Activated naive CD8-positive, alpha-beta T cell treated with anti-CD3 and anti-CD28 coated beads, Interleukin-2, amount 10 ng/mL, durations not matched to agents 7 days and 5 days (primary cell): ENCODE results near the gene HOMER1. TPM values are rescaled to one million over a fixed set of nuclear protein-coding genes. Genes with fewer than 3 reads are reported as not detected.

Experiments used
- ATAC-seq: fragments of 150-1000 bp; cut with Tn5 transposase; one replicate; pipeline ENCODE4 v1.10.0; 2021; ENCODE audit warnings: low read depth, moderate library complexity
- POLR2A ChIA-PET: fragments of 350-600 bp; sonication (Branson Sonifier 250); formaldehyde crosslinking; loops from one replicate; lab custom pipeline; 2021; ENCODE audit warnings: antibody characterized with exemption; lab: Charles Lee
- DNase-seq: peaks from one replicate; pipeline ENCODE4 v3.0.0; 2021
- H3K27ac Mint-ChIP-seq: one replicate; pipeline ENCODE4 v1.8.0; 2022; ENCODE audit warnings: mild to moderate bottlenecking, mixed read lengths
- H3K27me3 Mint-ChIP-seq: one replicate; pipeline ENCODE4 v1.8.0; 2022; ENCODE audit warnings: mild to moderate bottlenecking, moderate library complexity, mixed read lengths
- H3K36me3 Mint-ChIP-seq: one replicate; pipeline ENCODE4 v1.8.0; 2021; ENCODE audit warnings: mild to moderate bottlenecking, mixed read lengths
- H3K4me1 Mint-ChIP-seq: one replicate; pipeline ENCODE4 v1.8.0; 2021; ENCODE audit warnings: mixed read lengths
- H3K4me3 Mint-ChIP-seq: one replicate; pipeline ENCODE4 v1.8.0; 2022; ENCODE audit warnings: mild to moderate bottlenecking, moderate library complexity, mixed read lengths
- H3K9me3 Mint-ChIP-seq: one replicate; pipeline ENCODE4 v1.8.0; 2021; ENCODE audit warnings: mixed read lengths
- total RNA-seq, 2 experiments: library from RNA; stranded (reverse); gene quantifications; one replicate each; pipeline ENCODE4 v1.2.3, GENCODE V29; 2021

The HOMER1 gene
- total RNA-seq, 2 experiments from 2014 or later: 2.3 to 2.6 TPM

GRCh38 chr5:79464695-79465332 lies 49.1 kb downstream of the HOMER1 start:
- DNase-seq: no peak
- POLR2A ChIA-PET: interaction anchor here (1.0 kb wide), 1 partner anchor 480 kb away, joined by 3 read pairs; no protein-coding TSS in a partner anchor

GRCh38 chr5:79464278-79464677 lies 49.7 kb downstream of the HOMER1 start:
- Mint-ChIP-seq H3K4me3 (no peak overlapping the region), H3K27ac (no peak overlapping the region), H3K36me3 (no peaks in the 10 kb centered on the region), H3K4me1 (no peaks in the 10 kb centered on the region), H3K27me3 (no peaks in the 10 kb centered on the region), H3K9me3 (no peaks in the 10 kb centered on the region)
- DNase-seq: no peak
- ATAC-seq: no peak
- POLR2A ChIA-PET: interaction anchor here (1.0 kb wide), 1 partner anchor 480 kb away, joined by 3 read pairs; no protein-coding TSS in a partner anchor

More at GRCh38 chr5:79464695-79465332, 49.1 kb downstream of the HOMER1 start:
- H3K27ac Mint-ChIP-seq: no peak overlapping the region
- no peaks in the 10 kb centered on the region for H3K27me3 Mint-ChIP-seq
- H3K36me3 Mint-ChIP-seq: no peaks in the 10 kb centered on the region
- no peaks in the 10 kb centered on the region for H3K9me3 Mint-ChIP-seq
- H3K4me3 Mint-ChIP-seq: no peak overlapping the region
- H3K4me1 Mint-ChIP-seq: no peaks in the 10 kb centered on the region
- no peak for ATAC-seq

GRCh38 chr5:79459626-79460025 lies 54.3 kb downstream of the HOMER1 start:
- ATAC-seq (no peak), DNase-seq (no peak)
- H3K4me1 Mint-ChIP-seq: no peaks in the 10 kb centered on the region
- POLR2A ChIA-PET: no interaction called here
- H3K9me3 Mint-ChIP-seq: no peaks in the 10 kb centered on the region
- H3K27ac Mint-ChIP-seq: no peak overlapping the region
- H3K27me3 Mint-ChIP-seq: no peaks in the 10 kb centered on the region
- H3K4me3 Mint-ChIP-seq: no peak overlapping the region
- H3K36me3 Mint-ChIP-seq: peaks cover 2% of the 10 kb centered on the region

DNA sequence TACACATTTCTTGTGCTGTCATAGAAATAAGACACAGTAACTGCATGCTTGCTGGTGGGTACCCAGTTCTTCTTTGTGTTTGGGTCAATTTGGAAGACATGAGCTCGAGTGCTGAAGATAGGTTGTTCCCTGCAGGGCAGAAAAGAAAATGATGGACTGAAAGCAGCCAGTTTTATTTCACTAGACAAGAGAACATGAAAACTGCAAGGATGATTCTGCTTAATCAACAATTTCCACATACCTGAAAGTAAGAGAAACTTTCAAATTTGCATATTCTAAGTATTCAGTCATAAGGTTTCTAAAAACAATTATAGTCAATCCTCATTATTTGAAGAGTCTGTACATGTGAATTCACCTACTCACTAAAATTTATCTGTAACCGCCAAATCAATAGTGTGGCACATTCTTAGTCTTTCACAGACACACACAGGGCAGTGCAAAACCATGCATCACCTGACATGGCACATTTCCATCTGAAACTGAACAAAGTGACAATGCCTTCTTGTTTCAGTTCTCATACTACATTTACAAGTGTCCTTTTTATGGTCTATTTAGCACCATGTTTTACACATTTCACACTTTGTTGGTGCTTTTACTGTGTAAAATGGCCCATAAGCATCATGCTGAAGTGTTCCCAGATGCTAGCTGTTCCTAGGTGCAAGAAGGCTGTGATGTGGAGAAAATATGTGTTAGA lies 56.9 kb downstream of the HOMER1 start:
- no peak for DNase-seq
- no peaks in the 10 kb centered on the region for H3K4me1 Mint-ChIP-seq
- ATAC-seq: no peak
- H3K36me3 Mint-ChIP-seq: peaks cover 2% of the 10 kb centered on the region
- POLR2A ChIA-PET: no interaction called here
- no peaks in the 10 kb centered on the region for H3K27me3 Mint-ChIP-seq
- H3K27ac Mint-ChIP-seq: no peak overlapping the region
- no peaks in the 10 kb centered on the region for H3K9me3 Mint-ChIP-seq
- no peak overlapping the region for H3K4me3 Mint-ChIP-seq

- peaks cover 2% of the 10 kb centered on the region for H3K36me3 Mint-ChIP-seq
- POLR2A ChIA-PET: no interaction called here
- H3K27ac Mint-ChIP-seq: no peak overlapping the region
- no peak overlapping the region for H3K4me3 Mint-ChIP-seq
- ATAC-seq: no peak
- DNase-seq: no peak
- no peaks in the 10 kb centered on the region for H3K9me3 Mint-ChIP-seq
- H3K4me1 Mint-ChIP-seq: no peaks in the 10 kb centered on the region
- no peaks in the 10 kb centered on the region for H3K27me3 Mint-ChIP-seq
These were observed 57.5 kb downstream of the HOMER1 start for GRCh38 chr5:79456400-79456799.

GRCh38 chr5:79454043-79454442 lies 59.9 kb downstream of the HOMER1 start:
- peaks cover 2% of the 10 kb centered on the region for H3K36me3 Mint-ChIP-seq
- H3K4me1 Mint-ChIP-seq: no peaks in the 10 kb centered on the region
- no peak for ATAC-seq
- POLR2A ChIA-PET: no interaction called here
- no peak overlapping the region for H3K27ac Mint-ChIP-seq
- no peak for DNase-seq
- no peaks in the 10 kb centered on the region for H3K27me3 Mint-ChIP-seq
- no peak overlapping the region for H3K4me3 Mint-ChIP-seq
- no peaks in the 10 kb centered on the region for H3K9me3 Mint-ChIP-seq

GRCh38 chr5:79448336-79448735 lies 65.6 kb downstream of the HOMER1 start:
- Mint-ChIP-seq H3K9me3 (no peaks in the 10 kb centered on the region), H3K27ac (no peak overlapping the region), H3K36me3 (peaks cover 1% of the 10 kb centered on the region), H3K4me1 (no peaks in the 10 kb centered on the region), H3K27me3 (no peaks in the 10 kb centered on the region), H3K4me3 (no peak overlapping the region)
- DNase-seq (no peak), ATAC-seq (no peak)
- POLR2A ChIA-PET: no interaction called here

DNA sequence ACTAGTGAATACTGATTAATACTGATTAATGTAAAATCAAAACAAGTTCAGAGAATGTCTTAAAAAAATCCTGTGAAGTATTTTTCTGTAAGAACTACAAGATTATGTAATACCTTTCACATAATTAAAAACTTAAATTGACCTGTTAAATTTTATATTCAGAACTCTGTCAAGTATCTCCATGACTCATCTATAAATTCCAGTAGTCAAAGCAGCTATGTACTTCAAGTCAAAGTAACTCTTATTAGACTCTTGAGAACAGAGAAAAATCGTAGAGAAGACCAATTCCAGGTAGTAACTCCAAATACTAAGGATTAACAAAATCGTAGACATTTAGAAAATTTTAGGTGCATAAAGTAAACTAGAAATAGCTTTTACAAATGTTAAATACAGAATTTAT lies 77.1 kb downstream of the HOMER1 start:
- H3K27me3 Mint-ChIP-seq: no peaks in the 10 kb centered on the region
- POLR2A ChIA-PET: no interaction called here
- no peak overlapping the region for H3K4me3 Mint-ChIP-seq
- H3K27ac Mint-ChIP-seq: no peak overlapping the region
- H3K4me1 Mint-ChIP-seq: no peaks in the 10 kb centered on the region
- DNase-seq (no peak), ATAC-seq (no peak)
- H3K36me3 Mint-ChIP-seq: no peaks in the 10 kb centered on the region
- no peaks in the 10 kb centered on the region for H3K9me3 Mint-ChIP-seq

DNA sequence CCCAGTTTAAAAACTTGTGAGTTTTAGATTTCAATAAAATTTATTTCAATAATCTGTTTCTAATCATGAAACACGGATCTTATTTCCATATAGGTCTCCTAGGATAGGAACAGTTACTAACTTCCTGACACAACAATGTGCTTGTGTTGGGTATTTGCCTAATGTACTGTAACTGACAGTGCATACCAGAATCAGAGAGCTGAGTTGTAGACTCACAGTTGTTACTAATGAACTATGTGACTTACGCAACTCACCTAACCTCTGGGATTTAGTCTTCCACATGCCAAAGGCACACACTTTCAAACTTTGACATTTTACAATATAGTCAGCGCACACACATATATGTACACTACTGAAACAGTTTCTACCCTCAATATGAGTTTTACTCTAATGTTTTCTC lies 77.7 kb downstream of the HOMER1 start:
- H3K27ac Mint-ChIP-seq: no peak overlapping the region
- DNase-seq: no peak
- H3K36me3 Mint-ChIP-seq: no peaks in the 10 kb centered on the region
- no peak overlapping the region for H3K4me3 Mint-ChIP-seq
- H3K27me3 Mint-ChIP-seq: no peaks in the 10 kb centered on the region
- ATAC-seq: no peak
- POLR2A ChIA-PET: no interaction called here
- no peaks in the 10 kb centered on the region for H3K4me1 Mint-ChIP-seq
- H3K9me3 Mint-ChIP-seq: no peaks in the 10 kb centered on the region

GRCh38 chr5:79430196-79430595 lies 83.7 kb downstream of the HOMER1 start:
- H3K27ac Mint-ChIP-seq: no peak overlapping the region
- POLR2A ChIA-PET: no interaction called here
- H3K9me3 Mint-ChIP-seq: no peaks in the 10 kb centered on the region
- no peak overlapping the region for H3K4me3 Mint-ChIP-seq
- H3K4me1 Mint-ChIP-seq: no peaks in the 10 kb centered on the region
- ATAC-seq: no peak
- peaks cover 2% of the 10 kb centered on the region for H3K27me3 Mint-ChIP-seq
- no peak for DNase-seq
- peaks cover under 1% of the 10 kb centered on the region for H3K36me3 Mint-ChIP-seq

GRCh38 chr5:79423296-79423695 lies 90.6 kb downstream of the HOMER1 start:
- Mint-ChIP-seq H3K4me1 (no peaks in the 10 kb centered on the region), H3K36me3 (peaks cover 2% of the 10 kb centered on the region), H3K27ac (no peak overlapping the region), H3K27me3 (peaks cover 2% of the 10 kb centered on the region), H3K4me3 (no peak overlapping the region), H3K9me3 (no peaks in the 10 kb centered on the region)
- DNase-seq (no peak), ATAC-seq (no peak)
- POLR2A ChIA-PET: no interaction called here

- Mint-ChIP-seq H3K9me3 (no peaks in the 10 kb centered on the region), H3K4me3 (no peak overlapping the region), H3K4me1 (peaks cover 5% of the 10 kb centered on the region), H3K27me3 (no peaks in the 10 kb centered on the region), H3K27ac (no peak overlapping the region), H3K36me3 (peaks cover 2% of the 10 kb centered on the region)
- no peak for ATAC-seq
- POLR2A ChIA-PET: no interaction called here
- no peak for DNase-seq
These were observed 93.7 kb downstream of the HOMER1 start for GRCh38 chr5:79420248-79420647.

DNA sequence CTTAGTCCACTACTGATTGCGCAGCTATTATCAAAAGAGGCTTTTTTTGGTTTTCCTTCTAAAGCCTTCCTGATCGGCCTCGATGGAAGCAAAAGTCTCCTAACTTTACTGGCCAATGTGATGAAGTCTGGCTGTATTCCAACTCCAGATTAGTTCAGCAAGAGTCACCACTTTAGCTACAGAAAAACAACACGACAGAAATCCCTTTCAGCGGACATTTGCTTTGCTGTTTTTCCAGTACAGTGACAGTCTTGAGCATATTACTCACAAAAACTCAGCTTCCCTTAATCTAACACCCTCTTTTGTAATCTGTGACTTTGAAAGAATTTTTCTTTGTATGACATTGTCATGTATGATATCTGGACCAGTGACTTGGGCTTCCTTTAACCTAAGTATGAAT lies 95.7 kb downstream of the HOMER1 start:
- H3K4me3 Mint-ChIP-seq: no peak overlapping the region
- no peak overlapping the region for H3K27ac Mint-ChIP-seq
- ATAC-seq (no peak), DNase-seq (no peak)
- POLR2A ChIA-PET: no interaction called here
- no peaks in the 10 kb centered on the region for H3K9me3 Mint-ChIP-seq
- H3K4me1 Mint-ChIP-seq: peaks cover 5% of the 10 kb centered on the region
- H3K36me3 Mint-ChIP-seq: no peaks in the 10 kb centered on the region
- H3K27me3 Mint-ChIP-seq: no peaks in the 10 kb centered on the region

DNA sequence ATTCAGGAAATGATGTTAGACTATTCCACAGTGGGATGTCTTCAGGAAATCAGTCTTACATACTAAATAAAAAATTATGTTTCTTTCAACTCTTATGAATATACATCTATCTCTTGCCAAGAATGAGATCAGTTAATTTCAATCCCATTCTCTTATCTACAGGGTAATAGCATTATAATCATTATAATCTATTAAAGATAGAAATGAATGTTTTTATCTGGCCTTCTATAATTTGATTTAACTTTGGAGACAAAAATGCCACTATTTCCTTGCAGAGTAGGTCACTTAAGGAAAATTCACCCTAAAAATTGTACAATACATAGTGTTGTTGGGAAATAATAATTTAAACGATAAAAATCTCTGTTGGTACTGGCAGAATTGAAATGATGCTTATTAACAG lies 96.4 kb downstream of the HOMER1 start:
- Mint-ChIP-seq H3K36me3 (peaks cover 2% of the 10 kb centered on the region), H3K27ac (no peak overlapping the region), H3K9me3 (no peaks in the 10 kb centered on the region), H3K27me3 (no peaks in the 10 kb centered on the region), H3K4me3 (no peak overlapping the region), H3K4me1 (peaks cover 5% of the 10 kb centered on the region)
- POLR2A ChIA-PET: no interaction called here
- ATAC-seq (no peak), DNase-seq (no peak)
